HG02943 (cell line): ENCODE results near the gene NR1I2.

Source experiments
- ATAC-seq: cut with Tn5 transposase; IDR thresholded peaks from one replicate; pipeline ENCODE4 v1.9.1; 2021; ENCODE audit warnings: mild to moderate bottlenecking, low read depth, moderate library complexity; ENCODE audit not compliant: unreplicated experiment

Gene NR1I2

DNA sequence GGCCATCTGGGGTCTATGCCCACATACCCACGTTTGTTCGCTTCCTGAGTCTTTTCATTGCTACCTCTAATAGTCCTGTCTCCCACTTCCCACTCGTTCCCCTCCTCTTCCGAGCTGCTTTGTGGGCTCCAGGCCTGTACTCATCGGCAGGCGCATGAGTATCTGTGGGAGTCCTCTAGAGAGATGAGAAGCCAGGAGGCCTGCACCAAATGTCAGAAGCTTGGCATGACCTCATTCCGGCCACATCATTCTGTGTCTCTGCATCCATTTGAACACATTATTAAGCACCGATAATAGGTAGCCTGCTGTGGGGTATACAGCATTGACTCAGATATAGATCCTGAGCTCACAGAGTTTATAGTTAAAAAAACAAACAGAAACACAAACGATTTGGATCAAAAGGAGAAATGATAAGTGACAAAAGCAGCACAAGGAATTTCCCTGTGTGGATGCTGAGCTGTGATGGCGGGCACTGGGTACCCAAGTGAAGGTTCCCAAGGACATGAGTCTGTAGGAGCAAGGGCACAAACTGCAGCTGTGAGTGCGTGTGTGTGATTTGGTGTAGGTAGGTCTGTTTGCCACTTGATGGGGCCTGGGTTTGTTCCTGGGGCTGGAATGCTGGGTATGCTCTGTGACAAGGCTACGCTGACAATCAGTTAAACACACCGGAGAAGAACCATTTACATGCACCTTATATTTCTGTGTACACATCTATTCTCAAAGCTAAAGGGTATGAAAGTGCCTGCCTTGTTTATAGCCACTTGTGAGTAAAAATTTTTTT, 35.9 kb downstream of the NR1I2 start:
- ATAC-seq, result no peak

DNA sequence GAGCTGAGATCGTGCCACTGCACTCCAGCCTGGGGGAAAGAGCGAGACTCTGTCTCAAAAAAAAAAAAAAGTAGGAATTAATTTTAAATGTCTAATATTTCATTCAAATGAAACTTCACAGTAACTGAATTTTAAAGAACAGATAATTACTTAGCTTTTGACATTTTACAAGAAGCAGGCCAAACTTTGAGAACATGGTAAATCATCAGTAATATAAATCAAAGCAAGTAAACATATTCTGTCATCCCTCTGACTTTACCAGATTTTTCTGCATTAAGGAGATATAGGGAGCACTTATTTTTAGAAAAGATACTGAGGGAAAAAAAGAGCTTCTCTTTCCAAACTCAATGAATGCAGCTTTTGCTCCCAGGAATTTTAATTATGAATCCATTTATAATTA, 37.0 kb downstream of the NR1I2 start:
- ATAC-seq, result no peak

DNA sequence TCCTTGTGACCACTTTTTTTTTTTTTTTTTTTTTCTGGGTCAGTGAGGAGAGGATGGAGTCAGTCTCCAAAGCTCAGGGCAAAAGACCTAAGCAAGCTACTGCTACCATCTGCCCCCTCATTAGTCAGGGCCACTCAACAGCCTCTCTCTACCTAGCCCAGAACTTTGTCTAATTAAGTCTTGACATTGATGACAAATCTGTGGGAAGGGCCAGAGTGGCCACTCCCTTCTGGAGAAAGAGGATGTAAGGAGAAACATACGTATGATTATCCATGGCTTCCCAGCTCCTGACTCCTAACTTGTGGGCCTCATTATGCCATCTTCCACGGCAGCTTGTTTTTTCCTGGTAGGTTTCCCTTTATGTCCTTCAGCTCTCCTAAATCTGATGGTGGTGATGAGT, 37.9 kb downstream of the NR1I2 start:
- ATAC-seq, result no peak

DNA sequence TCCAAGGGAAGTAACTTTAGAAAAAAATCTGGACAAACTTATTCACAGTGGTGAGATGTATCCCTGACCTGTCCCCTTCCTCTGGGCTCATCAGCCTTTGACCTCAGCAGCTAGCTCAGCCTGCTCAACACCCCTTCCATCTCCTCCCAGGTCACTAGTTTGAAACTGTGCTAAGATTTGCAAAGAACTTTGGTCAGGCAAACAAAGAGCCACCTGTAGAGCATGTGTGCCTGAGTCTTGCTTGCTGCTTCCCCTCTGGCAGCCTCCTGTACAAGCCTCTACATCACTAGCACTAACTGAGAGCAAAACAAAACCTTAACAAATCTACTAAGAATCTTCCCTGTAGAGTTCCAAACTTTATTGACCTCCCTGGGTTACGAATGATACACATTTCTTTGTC, 43.9 kb downstream of the NR1I2 start:
- no peak for ATAC-seq

DNA sequence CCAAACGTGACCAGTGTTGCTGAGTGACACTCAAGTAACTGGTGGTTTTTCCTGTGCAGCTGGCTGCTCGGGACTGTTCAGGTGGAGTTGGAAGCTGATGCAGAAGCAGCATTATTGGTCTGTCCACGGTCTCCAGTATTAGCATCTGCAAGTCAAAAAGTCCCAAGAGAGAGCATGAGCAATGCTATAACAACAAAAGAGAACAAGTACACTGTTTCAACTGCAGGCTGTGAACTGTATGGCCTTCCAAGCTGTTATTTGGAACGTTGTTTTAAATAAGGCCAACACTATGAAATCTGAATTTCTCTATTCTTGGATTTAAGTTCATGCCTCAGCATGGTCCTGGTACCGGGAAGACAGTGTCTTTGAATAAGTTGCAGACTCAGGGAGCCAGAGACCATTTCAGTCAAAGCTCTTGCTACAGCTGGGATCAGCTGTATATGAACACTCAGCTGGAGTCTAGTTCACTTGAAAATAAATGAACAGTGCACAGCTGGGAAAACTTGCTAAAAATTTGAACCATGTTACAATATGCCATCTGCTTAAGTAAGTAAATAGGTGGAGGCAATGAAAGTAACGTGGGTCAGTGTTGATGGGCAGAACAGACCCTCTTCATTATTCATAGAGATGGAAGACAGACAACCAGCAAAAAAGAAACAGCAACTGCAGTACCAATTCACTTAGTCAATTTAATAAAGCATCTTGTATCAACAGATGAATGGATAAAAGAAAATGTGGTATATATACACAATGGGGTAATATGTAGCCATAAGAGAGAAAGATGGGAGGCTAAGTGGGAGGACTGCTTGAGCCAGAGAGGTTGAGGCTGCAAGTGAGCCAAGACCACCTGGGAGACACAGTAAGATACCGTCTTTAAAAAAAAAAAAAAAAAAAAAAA, 45.1 kb downstream of the NR1I2 start:
- ATAC-seq, result no peak

DNA sequence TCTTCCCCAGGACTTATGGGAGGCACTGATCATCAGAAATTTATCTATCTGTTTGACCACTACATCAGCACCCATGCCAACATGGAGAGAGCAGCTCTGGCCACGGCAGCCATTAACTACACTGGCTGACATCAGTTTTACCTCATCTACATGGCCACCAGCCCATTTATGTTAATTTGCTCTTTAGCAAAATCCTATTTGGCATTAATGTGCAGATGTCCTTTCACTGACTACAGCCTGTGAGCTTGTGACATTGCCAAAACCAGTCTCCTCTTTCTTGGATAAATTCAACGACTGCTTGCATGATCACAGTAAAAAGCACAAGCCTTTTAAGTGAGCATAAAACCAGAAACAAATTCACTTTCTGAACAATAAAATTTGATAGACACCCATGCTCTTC, 47.5 kb downstream of the NR1I2 start:
- no peak for ATAC-seq

DNA sequence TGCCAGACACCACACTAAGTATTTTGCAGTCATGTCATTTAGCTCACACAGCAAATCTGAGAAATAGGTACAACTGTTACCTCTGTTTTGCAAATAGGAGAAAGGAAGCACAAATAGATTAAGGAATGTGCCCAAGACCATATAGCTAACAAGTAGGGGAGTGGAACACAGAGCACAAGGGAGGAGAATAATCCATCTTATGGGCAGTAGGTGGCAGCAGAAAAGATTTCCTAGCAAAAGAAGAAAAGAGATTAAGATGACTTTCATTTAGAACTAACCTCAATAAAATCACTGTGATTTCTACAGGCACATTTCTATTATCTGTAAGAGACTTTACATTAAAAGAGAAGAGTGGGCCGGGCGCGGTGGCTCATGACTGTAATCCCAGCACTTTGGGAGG, 49.1 kb downstream of the NR1I2 start:
- ATAC-seq, result no peak

DNA sequence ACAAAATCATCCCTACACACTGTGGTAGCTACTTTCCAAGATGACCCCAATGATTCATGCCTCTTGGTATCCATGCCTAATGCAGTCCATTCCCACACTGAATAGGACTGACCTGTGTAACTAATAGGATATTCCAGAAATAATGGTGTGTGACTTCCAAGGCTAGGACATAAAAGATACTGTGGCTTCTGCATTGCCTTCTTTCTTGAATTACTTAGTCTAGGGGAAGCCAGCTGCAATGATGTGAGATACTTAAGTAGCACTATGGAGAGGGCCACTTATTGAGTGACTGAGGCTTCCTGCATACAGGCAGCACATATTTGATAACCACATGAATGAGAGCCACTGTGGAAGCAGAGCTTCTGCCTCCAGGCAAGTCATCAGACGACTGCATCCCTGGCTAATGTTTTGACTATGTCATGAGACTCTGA, 50.1 kb downstream of the NR1I2 start:
- ATAC-seq, result no peak

DNA sequence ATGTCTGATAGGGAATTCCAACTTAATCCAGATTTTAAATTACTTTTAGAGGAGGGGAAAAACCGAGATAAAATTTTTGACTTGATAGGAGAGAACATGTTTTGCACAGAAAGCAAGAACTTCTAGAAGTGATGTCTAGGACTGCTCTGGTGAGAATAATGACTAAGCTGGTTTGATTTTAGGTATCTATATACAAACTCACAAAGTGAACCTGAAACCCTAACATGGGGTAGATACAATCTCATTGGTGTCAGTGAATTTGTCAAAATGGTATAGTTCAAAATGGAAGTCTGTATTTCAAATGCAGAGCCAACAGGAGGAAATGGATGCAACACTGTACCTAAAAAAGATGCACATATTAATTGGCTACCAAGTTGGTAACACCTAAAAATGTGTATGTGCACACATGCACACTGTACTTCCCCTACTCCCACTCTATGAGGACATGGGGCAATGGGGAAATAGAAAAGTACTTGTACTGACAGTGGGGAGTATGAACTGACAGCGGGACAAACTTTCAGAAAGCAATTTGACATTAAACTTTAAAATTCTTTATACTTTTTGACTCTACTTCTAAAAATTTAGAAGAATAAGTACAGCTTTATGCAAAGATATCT, 53.0 kb downstream of the NR1I2 start:
- no peak for ATAC-seq

DNA sequence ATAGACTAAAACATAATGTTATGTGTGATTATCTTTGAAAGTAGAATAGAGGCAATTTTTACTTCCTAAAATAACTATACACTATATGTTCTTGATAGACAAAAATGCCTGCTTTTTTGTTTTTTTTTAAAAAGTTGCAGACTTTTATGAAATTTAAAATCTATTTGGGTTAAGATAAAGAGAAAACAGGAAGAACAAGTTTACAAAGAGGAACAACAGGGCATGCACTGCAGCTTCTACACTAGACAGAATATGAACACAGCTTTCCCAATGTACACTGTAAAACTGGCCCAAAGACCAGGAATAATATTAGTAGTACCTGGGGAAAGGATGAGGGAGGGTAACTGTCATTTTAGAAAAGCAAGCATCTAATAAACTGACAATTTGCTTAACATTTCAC, 53.7 kb downstream of the NR1I2 start:
- no peak for ATAC-seq

DNA sequence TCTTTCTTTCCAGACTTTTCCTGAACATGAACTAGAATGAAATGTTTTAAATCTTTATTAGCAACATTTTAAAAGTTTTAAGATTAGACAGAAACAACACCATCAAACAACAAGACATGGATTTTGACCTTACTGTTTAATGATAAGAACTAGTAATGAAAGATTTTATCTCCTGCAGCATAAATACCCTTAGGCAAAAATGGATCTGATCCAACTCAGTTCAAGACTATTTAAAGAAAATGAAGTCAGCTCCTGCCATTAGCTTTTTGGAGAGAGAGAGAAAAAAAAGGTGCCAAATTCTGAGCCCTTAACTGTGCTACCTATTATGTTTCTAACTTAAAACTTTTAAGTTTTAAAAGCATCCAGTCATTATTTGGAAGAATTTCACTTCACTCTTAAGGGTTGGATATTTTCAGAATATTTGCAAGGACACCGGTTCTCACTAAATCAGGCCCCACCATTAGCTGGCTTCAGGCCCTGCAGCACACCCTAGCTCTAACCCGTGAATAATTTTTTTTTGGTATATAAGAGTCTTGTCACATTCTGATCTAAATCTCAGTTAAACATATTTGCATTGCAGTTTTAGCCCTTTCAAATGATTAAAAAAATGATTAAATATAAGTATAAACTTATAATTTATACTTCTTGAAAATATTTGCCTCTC, 60.0 kb downstream of the NR1I2 start:
- ATAC-seq, result no peak

DNA sequence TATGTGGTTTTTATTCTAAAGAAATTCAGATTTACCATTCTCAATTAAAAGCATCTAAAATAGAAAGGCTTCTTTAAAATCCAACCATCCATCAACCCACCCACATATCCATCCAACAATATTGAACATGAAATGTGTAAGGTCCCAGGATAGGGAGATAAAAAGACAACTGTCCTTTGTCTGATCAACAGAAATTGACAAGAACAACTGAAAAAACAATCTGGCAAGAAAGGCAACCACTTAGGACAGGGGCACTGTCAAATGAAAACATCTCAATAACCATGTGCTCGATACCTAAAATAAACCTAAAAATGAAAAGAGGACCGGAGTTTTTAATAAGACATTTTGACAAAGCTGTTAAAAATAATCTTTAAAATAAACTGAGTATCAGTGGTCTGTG, 67.2 kb downstream of the NR1I2 start:
- no peak for ATAC-seq

DNA sequence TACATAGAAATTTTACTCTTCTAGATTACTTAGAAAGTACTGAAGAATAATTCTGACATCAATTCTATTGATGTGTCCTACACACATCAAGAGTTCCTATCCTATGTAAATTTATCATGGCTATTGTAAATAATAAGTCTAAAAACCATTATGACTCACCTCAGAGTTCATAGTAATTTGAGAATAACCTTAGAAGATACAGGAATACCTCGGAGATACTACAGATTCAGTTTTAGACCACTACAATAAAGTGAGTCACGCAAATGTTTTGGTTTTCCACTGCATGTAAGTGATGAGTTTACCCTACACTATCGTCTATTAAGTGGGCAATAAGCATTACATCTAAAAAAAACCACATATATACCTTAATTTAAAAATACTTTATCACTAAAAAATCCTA, 74.8 kb downstream of the NR1I2 start:
- no peak for ATAC-seq

DNA sequence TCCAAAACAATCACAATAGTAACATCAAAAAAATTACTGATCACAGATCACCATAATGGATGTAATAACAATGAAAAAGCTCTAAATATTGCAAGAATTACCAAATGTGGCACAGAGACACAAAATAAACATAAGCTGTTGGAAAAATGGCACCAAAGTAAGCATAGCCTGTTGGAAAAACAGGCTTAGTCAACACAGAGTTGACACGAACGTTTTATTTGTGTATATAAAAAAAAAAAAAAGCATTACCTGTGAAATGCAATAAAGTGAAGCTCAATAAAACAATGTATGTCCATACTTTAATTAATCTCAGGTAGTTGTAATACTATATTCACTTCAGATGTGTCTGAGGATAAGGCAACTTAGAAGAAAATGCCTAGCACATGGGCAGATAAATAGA, 77.1 kb downstream of the NR1I2 start:
- no peak for ATAC-seq

DNA sequence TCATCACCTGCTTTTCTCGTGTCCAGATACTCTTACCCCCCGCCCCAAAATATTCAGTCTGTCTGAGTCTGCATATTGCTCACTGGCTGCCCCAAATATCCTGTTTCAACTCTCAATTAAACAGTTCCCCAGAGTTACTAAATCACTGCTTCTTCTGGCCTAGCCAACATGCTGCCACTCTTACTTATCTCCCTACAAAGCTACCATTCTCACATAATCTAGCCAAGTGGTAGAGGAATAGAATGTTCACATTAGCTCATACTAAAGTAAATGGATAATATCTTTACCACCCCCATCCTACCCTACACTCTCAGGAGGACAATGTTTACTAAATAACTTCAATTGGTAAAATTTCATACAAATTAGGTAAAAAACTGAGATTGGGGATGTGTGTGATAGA, 77.8 kb downstream of the NR1I2 start:
- ATAC-seq, result no peak

DNA sequence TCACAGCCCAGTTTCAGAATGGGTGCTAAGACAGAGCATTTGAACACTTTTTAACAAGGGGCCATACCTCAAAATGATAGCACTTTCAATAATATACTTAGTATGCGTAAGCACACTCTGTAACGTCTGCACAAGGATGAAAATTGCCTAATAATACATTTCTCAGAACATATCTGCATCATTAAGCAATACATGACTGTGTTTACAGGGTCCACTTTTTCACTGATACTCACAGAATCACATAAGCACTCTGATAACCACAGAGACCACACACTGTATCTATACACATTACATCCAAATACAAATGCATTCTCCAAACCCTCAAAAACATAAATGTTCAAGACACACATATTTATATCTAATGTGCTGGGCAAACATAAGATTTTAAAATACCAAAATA, 79.8 kb downstream of the NR1I2 start:
- ATAC-seq, result no peak

DNA sequence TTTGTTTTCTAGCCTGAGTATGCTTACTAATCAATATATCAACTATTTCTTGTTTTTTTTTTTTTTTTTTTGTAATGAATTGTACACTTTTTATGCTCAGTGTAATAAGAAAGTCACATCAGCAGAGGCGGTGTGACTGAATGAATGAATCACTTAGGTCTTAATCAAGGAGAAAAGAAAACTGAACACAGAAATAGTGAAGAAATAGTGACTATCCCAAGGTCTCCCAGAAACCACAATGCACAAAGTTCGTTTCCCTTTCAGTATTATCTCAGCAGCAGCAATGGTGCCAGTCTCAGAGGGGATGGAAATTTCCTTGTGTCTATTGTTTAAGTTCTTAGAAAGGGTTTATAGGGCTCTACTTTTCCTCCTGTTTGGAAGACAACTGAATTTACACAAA, 80.7 kb downstream of the NR1I2 start:
- no peak for ATAC-seq

DNA sequence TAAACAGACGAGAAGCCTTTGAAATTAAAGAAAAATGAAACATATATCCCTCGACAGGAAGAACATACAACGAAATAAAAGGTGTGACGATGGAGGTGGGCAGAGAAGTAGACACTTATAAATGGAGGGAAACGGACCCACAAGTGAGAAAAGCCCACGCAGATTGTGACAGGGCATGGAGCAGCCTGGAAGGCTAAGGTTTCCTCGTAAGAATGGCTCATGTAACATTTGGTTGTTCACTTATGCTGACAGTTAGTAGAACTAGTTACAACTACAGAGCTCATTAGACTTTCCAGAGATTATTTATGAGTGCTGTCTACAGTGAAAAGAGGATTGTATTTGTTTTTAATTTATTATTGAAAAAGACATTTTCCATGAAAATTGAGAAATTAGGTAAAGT, 82.6 kb downstream of the NR1I2 start:
- no peak for ATAC-seq
